GM12873 (cell line): ENCODE results near the gene ZNF668.

Experiments
- TF ChIP-seq, protein P1 (sequence below): IDR thresholded peaks from 2 replicates; pipeline ENCODE4 v1.5.1; 2012; ENCODE audit warnings: low read depth, mild to moderate bottlenecking, moderate library complexity, low read length, control low read depth; ENCODE audit not compliant: insufficient read depth; ENCODE audit errors: missing control alignments

The ZNF668 gene

DNA sequence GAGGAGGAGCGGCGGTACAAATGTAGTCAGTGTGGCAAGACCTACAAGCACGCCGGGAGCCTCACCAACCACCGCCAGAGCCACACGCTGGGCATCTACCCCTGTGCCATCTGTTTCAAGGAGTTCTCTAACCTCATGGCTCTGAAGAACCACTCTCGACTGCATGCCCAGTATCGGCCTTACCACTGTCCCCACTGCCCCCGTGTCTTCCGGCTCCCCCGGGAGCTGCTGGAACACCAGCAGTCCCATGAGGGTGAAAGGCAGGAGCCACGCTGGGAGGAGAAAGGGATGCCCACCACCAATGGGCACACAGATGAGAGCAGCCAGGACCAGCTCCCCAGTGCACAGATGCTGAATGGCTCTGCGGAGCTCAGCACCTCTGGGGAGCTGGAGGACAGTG lies 3.0 kb upstream of the ZNF668 start:
- TF ChIP-seq, protein P1, sequence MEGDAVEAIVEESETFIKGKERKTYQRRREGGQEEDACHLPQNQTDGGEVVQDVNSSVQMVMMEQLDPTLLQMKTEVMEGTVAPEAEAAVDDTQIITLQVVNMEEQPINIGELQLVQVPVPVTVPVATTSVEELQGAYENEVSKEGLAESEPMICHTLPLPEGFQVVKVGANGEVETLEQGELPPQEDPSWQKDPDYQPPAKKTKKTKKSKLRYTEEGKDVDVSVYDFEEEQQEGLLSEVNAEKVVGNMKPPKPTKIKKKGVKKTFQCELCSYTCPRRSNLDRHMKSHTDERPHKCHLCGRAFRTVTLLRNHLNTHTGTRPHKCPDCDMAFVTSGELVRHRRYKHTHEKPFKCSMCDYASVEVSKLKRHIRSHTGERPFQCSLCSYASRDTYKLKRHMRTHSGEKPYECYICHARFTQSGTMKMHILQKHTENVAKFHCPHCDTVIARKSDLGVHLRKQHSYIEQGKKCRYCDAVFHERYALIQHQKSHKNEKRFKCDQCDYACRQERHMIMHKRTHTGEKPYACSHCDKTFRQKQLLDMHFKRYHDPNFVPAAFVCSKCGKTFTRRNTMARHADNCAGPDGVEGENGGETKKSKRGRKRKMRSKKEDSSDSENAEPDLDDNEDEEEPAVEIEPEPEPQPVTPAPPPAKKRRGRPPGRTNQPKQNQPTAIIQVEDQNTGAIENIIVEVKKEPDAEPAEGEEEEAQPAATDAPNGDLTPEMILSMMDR: no peak

DNA sequence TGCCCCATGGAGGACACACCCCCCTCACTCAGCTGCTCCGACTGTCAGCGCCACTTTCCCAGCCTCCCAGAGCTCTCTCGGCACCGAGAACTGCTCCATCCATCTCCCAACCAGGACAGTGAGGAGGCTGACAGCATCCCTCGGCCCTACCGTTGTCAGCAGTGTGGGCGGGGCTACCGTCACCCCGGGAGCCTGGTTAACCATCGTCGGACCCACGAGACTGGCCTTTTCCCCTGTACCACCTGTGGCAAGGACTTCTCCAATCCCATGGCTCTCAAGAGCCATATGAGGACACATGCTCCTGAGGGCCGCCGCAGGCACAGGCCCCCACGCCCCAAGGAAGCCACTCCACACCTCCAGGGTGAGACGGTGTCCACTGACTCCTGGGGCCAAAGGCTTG lies 2.3 kb upstream of the ZNF668 start:
- TF ChIP-seq, protein P1: no peak

DNA sequence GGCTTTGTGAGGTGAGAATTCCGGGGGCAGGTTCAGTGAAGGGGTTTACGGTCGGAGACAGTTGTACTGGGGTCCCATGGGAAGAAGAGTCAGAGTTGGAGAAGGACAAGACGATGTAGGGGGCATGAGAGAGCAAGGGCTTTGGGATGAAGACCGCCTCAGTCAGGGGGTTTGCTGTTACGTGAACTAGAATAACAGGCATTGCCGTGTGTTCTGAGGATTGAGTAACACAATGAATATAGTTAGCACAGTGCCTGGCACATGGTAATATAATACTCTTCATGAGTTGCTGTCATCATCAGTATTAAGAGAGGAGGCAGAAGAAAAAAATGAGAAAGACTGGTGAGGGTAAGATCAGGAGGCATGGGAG lies 759 bp upstream of the ZNF668 start:
- TF ChIP-seq, protein P1: no peak

DNA sequence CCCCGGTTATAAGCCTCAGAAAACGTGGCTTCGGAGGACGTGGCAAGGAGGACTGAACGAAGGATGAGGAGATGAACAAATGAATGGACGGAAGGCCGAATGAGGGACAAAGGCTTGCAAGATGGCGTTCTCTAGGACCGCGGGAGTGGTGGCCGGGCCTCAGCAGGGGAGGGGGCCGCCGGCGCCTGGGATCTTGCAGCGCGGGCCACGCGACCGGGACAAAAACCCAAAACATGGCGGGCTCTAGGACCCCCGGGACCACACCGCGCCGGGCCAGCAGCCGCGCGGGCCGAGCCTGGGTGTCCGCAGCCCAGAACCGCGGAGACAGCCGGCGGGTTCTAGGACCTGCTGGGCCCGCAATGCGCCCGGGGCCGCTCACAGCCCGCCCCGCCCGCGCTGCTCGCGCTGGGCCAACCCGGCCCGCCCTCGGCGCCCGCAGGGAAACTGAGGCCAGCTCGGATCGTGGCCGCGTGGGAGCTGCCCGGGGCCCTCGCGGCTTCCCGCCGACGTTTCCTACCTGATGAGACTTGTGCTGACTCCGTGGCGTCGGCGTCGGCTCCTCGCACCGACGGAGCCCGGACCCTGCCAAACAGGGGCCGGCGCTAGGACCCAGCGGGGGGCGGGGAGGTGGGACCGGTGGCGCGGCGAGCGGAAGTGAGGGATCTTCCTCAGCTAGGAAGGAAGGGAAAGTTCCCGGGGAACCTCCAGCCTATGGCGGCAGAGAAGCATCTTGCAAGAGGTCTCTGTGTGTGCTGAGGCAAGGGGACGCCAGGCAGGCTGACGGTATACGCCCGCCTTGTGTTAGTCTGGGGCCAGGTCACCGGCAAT lies 684 bp downstream of the ZNF668 start:
- TF ChIP-seq, protein P1: no peak

DNA sequence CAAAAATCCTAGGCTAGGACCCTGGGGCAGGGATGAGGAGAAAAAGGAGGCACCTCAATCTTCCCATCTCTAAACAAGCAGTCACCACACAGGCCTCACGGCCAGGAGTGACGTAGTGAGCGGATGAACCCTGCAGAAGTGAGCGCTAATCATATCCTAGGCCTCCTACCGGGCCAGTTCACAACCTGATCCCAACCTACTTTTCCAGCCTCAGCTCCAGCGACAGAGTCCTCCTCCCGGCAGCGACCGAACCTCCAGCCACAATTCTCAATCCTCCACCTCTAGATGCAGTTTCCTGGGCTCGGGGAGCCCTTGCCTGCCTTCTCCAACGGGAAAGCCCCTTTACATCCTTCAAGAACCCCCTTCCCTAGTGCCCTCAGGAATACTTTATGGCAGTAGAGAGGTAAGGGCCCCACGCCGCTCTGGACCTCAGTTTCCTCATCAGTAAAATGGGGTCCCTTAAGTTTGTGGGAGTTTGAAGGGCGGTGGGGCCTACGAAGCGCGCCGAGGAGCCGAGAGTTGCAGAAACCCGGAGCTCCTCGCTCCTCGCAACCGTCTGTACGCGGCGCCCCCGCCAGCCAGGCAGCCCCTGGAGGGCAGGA lies 1.4 kb downstream of the ZNF668 start:
- TF ChIP-seq, protein P1: no peak

DNA sequence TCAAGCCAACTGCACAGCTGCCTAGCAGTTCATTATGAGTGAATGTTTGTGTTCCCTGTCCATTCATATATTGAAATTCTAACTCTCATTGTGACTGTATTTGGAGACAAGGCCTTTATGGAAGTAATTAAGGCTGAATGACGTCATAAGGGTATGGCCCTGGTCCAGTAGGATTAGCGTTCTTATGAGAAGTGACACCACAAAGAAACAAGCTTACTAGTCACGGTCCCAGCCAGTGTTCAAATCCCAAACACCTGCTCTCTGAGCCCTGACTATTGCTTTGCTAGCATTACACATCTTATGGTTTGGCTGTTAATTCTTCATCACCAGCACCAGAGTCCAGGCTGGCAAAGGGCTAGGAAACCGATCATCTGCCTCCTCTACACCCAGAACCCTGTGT lies 2.2 kb downstream of the ZNF668 start:
- TF ChIP-seq, protein P1: no peak

DNA sequence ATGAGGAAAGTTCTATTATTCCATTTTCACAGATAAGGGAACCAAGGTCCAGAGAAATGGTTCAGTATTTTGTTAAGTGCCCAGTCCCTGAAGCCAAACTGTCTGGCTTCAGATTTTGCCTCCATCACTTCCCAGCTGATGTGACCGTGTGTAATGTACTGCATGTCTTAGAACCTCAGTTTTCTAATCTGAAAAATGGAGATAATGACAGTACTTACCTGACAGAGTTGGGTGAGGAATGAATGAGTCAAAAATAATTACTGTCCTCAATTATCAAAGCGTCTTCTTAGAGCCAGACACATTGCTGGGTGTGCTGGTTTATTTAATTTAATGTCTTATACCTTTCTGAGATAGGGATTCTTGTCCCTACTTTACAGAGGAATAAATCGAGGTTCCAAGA lies 6.7 kb downstream of the ZNF668 start:
- TF ChIP-seq, protein P1: no peak
